GM21447 (cell line): Measurements from ENCODE around the gene DISP2.

ENCODE experiments used
- ATAC-seq: cut with Tn5 transposase; IDR thresholded peaks from one replicate; pipeline ENCODE4 v1.9.1; 2021; ENCODE audit not compliant: unreplicated experiment

Gene DISP2

GRCh38 chr15:40328176-40328575, 29.8 kb upstream of the DISP2 start:
- ATAC-seq = no peak

GRCh38 chr15:40328751-40329150, 29.3 kb upstream of the DISP2 start:
- no peak for ATAC-seq

- ATAC-seq = no peak
These were observed 28.2 kb upstream of the DISP2 start for GRCh38 chr15:40329804-40330203.

GRCh38 chr15:40330368-40330836, 27.6 kb upstream of the DISP2 start:
- ATAC-seq = no peak

- ATAC-seq = no peak
These were observed 27.0 kb upstream of the DISP2 start for GRCh38 chr15:40331026-40331425.

GRCh38 chr15:40331637-40332036, 26.4 kb upstream of the DISP2 start:
- ATAC-seq = no peak

- ATAC-seq = no peak
These were observed 25.8 kb upstream of the DISP2 start for GRCh38 chr15:40332113-40332781.

GRCh38 chr15:40333922-40334492, 24.0 kb upstream of the DISP2 start:
- ATAC-seq = no peak

- no peak for ATAC-seq
These were observed 23.5 kb upstream of the DISP2 start for GRCh38 chr15:40334541-40334940.

- no peak for ATAC-seq
These were observed 22.9 kb upstream of the DISP2 start for GRCh38 chr15:40334941-40335795.

- ATAC-seq = no peak
These were observed 21.9 kb upstream of the DISP2 start for GRCh38 chr15:40335938-40336743.

- no peak for ATAC-seq
These were observed 21.3 kb upstream of the DISP2 start for GRCh38 chr15:40336744-40337122.

- no peak for ATAC-seq
These were observed 20.4 kb upstream of the DISP2 start for GRCh38 chr15:40337597-40337996.

- ATAC-seq = no peak
These were observed 19.9 kb upstream of the DISP2 start for GRCh38 chr15:40338041-40338657.

GRCh38 chr15:40338921-40339620, 18.9 kb upstream of the DISP2 start:
- ATAC-seq = no peak

GRCh38 chr15:40339621-40339945, 18.4 kb upstream of the DISP2 start:
- ATAC-seq = no peak

- no peak for ATAC-seq
These were observed 17.8 kb upstream of the DISP2 start for GRCh38 chr15:40340038-40340739.

GRCh38 chr15:40340740-40341400, 17.1 kb upstream of the DISP2 start, which contains the start of gene CCDC9B:
TSS of gene CCDC9B (minus strand) at chr15:40340939. CDS start at chr15:40340819, 120 bp downstream.
- ATAC-seq = no peak
